Upper lobe of left lung (tissue), 4 donors: Measurements from ENCODE around the gene ATP4A.

ENCODE experiments used
- CTCF ChIP-seq, 6 experiments: fragments of 450-650 bp in 4 of 6; fragments of 200-600 bp in 2 of 6; sonication (generic) in 2 of 6; IDR thresholded peaks; one replicate each; pipeline ENCODE4 v1.5.1; 2016 to 2019; ENCODE audit warnings: antibody characterized with exemption in 6 of 6
- EP300 ChIP-seq, 4 donors: sonication (generic); formaldehyde crosslinking; IDR thresholded peaks; one replicate each; pipeline ENCODE4 v1.5.1; 2017; ENCODE audit warnings: antibody characterized with exemption in 4 of 4, control low read depth in 2 of 4
- POLR2A ChIP-seq, 4 donors: fragments of 450-650 bp; IDR thresholded peaks; one replicate each; pipeline ENCODE4 v1.5.1; 2016 to 2017; ENCODE audit warnings: antibody characterized with exemption in 4 of 4, mild to moderate bottlenecking in 2 of 4
- POLR2AphosphoS5 ChIP-seq, 2 donors: sonication (generic); formaldehyde crosslinking; IDR thresholded peaks; one replicate each; pipeline ENCODE4 v1.5.1; 2017; ENCODE audit warnings: antibody characterized with exemption in 2 of 2

GRCh38 chr19:35556025-35556590 lies 7.3 kb downstream of the ATP4A start:
- TF ChIP-seq CTCF (IDR thresholded peaks at IDR 0.05), result no peak
- TF ChIP-seq POLR2A (IDR thresholded peaks at IDR 0.05), result no peak
- TF ChIP-seq POLR2AphosphoS5 (IDR thresholded peaks at IDR 0.05), result no peak
- TF ChIP-seq EP300 (IDR thresholded peaks at IDR 0.05), result no peak
